ENCODE data around the gene IQCK.
A peak's percentile ranks its signal among the peaks of the same experiment; 100 is the strongest.

Gene IQCK

GRCh38 chr16:19835968-19836421 is 117.9 kb downstream of the IQCK start:
- no peak for DNase-seq (ENCODE audit: low read depth, low spot score)

- no peak for DNase-seq (ENCODE audit: low read depth, low spot score)
These were observed 119.4 kb downstream of the IQCK start for GRCh38 chr16:19837331-19837980.

- DNase-seq (ENCODE audit: low read depth, low spot score): no peak
These were observed 120.1 kb downstream of the IQCK start for GRCh38 chr16:19837984-19838707.

GRCh38 chr16:19840524-19841110 is 122.5 kb downstream of the IQCK start:
- DNase-seq (ENCODE audit: low read depth, low spot score): no peak

GRCh38 chr16:19841184-19841583 is 123.1 kb downstream of the IQCK start:
- no peak for DNase-seq (ENCODE audit: low read depth, low spot score)

- DNase-seq (ENCODE audit: low read depth, low spot score): no peak
These were observed 124.5 kb downstream of the IQCK start for GRCh38 chr16:19842426-19843157.

- no peak for DNase-seq (ENCODE audit: low read depth, low spot score)
These were observed 125.3 kb downstream of the IQCK start for GRCh38 chr16:19843371-19843770.

GRCh38 chr16:19844945-19845641 is 127.0 kb downstream of the IQCK start:
- DNase-seq (ENCODE audit: low read depth, low spot score): no peak

GRCh38 chr16:19846436-19846835 is 128.4 kb downstream of the IQCK start:
- no peak for DNase-seq (ENCODE audit: low read depth, low spot score)

- no peak for DNase-seq (ENCODE audit: low read depth, low spot score)
These were observed 130.7 kb downstream of the IQCK start for GRCh38 chr16:19848756-19849155.

GRCh38 chr16:19850131-19850817 is 132.2 kb downstream of the IQCK start:
- no peak for DNase-seq (ENCODE audit: low read depth, low spot score)

GRCh38 chr16:19851476-19851875 is 133.4 kb downstream of the IQCK start:
- no peak for DNase-seq (ENCODE audit: low read depth, low spot score)

- peak; percentile 62 for DNase-seq (ENCODE audit: low read depth, low spot score)
These were observed 135.2 kb downstream of the IQCK start for GRCh38 chr16:19853132-19853741.

GRCh38 chr16:19853742-19854542 is 135.9 kb downstream of the IQCK start:
- DNase-seq (ENCODE audit: low read depth, low spot score): peak; percentile 90

- DNase-seq (ENCODE audit: low read depth, low spot score): no peak
These were observed 136.4 kb downstream of the IQCK start for GRCh38 chr16:19854543-19854876.

- DNase-seq (ENCODE audit: low read depth, low spot score): no peak
These were observed 138.0 kb downstream of the IQCK start for GRCh38 chr16:19856120-19856519.

GRCh38 chr16:19857593-19858339 is 139.7 kb downstream of the IQCK start:
- DNase-seq (ENCODE audit: low read depth, low spot score): no peak

- DNase-seq (ENCODE audit: low read depth, low spot score): no peak
These were observed 140.4 kb downstream of the IQCK start for GRCh38 chr16:19858340-19859018.

- no peak for DNase-seq (ENCODE audit: low read depth, low spot score)
These were observed 141.1 kb downstream of the IQCK start for GRCh38 chr16:19859166-19859565.

Data from ELF-1 (cell line).